ENCODE data around the gene ACBD6.

The ACBD6 gene

GRCh38 chr1:180254496-180254819 is 247.9 kb downstream of the ACBD6 start:
- TF ChIP-seq GABPA (IDR thresholded peaks at IDR 0.05; ENCODE audit: low read depth) = no peak
- TF ChIP-seq, protein P1, sequence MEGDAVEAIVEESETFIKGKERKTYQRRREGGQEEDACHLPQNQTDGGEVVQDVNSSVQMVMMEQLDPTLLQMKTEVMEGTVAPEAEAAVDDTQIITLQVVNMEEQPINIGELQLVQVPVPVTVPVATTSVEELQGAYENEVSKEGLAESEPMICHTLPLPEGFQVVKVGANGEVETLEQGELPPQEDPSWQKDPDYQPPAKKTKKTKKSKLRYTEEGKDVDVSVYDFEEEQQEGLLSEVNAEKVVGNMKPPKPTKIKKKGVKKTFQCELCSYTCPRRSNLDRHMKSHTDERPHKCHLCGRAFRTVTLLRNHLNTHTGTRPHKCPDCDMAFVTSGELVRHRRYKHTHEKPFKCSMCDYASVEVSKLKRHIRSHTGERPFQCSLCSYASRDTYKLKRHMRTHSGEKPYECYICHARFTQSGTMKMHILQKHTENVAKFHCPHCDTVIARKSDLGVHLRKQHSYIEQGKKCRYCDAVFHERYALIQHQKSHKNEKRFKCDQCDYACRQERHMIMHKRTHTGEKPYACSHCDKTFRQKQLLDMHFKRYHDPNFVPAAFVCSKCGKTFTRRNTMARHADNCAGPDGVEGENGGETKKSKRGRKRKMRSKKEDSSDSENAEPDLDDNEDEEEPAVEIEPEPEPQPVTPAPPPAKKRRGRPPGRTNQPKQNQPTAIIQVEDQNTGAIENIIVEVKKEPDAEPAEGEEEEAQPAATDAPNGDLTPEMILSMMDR (IDR thresholded peaks at IDR 0.05; ENCODE audit: insufficient read depth, low read length) = no peak
- TF ChIP-seq, protein P2, sequence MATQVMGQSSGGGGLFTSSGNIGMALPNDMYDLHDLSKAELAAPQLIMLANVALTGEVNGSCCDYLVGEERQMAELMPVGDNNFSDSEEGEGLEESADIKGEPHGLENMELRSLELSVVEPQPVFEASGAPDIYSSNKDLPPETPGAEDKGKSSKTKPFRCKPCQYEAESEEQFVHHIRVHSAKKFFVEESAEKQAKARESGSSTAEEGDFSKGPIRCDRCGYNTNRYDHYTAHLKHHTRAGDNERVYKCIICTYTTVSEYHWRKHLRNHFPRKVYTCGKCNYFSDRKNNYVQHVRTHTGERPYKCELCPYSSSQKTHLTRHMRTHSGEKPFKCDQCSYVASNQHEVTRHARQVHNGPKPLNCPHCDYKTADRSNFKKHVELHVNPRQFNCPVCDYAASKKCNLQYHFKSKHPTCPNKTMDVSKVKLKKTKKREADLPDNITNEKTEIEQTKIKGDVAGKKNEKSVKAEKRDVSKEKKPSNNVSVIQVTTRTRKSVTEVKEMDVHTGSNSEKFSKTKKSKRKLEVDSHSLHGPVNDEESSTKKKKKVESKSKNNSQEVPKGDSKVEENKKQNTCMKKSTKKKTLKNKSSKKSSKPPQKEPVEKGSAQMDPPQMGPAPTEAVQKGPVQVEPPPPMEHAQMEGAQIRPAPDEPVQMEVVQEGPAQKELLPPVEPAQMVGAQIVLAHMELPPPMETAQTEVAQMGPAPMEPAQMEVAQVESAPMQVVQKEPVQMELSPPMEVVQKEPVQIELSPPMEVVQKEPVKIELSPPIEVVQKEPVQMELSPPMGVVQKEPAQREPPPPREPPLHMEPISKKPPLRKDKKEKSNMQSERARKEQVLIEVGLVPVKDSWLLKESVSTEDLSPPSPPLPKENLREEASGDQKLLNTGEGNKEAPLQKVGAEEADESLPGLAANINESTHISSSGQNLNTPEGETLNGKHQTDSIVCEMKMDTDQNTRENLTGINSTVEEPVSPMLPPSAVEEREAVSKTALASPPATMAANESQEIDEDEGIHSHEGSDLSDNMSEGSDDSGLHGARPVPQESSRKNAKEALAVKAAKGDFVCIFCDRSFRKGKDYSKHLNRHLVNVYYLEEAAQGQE (IDR thresholded peaks at IDR 0.05; ENCODE audit: insufficient replicate concordance, low read depth) = no peak
- no peak for TF ChIP-seq SPI1 (IDR thresholded peaks at IDR 0.05; ENCODE audit: borderline replicate concordance, low read depth)
- no peak for TF ChIP-seq POLR2AphosphoS5 (IDR thresholded peaks at IDR 0.05; ENCODE audit: low read depth)
- Histone ChIP-seq H3K4me3 (replicated peaks; ENCODE audit: insufficient read depth, low read length) (no peak overlapping the region), H3K27ac (replicated peaks) (no peak overlapping the region)

GRCh38 chr1:180253585-180254495 is 248.5 kb downstream of the ACBD6 start:
- Histone ChIP-seq H3K27me3 (ENCODE audit: insufficient read depth, poor library complexity, severe bottlenecking) (no peaks in the 10 kb centered on the region), H3K27ac (replicated peaks) (no peak overlapping the region), H3K4me3 (replicated peaks; ENCODE audit: insufficient read depth, low read length) (no peak overlapping the region)
- no peak for DNase-seq (ENCODE audit: low read depth in 1 of 2, low spot score in 1 of 2)
- TF ChIP-seq, protein P2 (IDR thresholded peaks at IDR 0.05; ENCODE audit: insufficient replicate concordance, low read depth) = no peak
- no peak for TF ChIP-seq SPI1 (IDR thresholded peaks at IDR 0.05; ENCODE audit: borderline replicate concordance, low read depth)
- no peak for TF ChIP-seq POLR2AphosphoS5 (IDR thresholded peaks at IDR 0.05; ENCODE audit: low read depth)
- no peak for TF ChIP-seq GABPA (IDR thresholded peaks at IDR 0.05; ENCODE audit: low read depth)
- TF ChIP-seq, protein P1 (IDR thresholded peaks at IDR 0.05; ENCODE audit: insufficient read depth, low read length) = no peak

More at GRCh38 chr1:180254496-180254819, 247.9 kb downstream of the ACBD6 start:
- no peaks in the 10 kb centered on the region for H3K27me3 ChIP-seq (ENCODE audit: insufficient read depth, poor library complexity, severe bottlenecking)
- DNase-seq (ENCODE audit: low read depth in 1 of 2, low spot score in 1 of 2) = no peak

GRCh38 chr1:180252638-180253536 is 249.5 kb downstream of the ACBD6 start:
- no peak overlapping the region for H3K27ac ChIP-seq (replicated peaks)
- peak; percentile 61 to 91 for DNase-seq (ENCODE audit: low read depth in 1 of 2, low spot score in 1 of 2)
- H3K27me3 ChIP-seq (ENCODE audit: insufficient read depth, poor library complexity, severe bottlenecking) = no peaks in the 10 kb centered on the region
- TF ChIP-seq, protein P1 (IDR thresholded peaks at IDR 0.05; ENCODE audit: insufficient read depth, low read length) = peak; percentile 93
- TF ChIP-seq, protein P2 (IDR thresholded peaks at IDR 0.05; ENCODE audit: insufficient replicate concordance, low read depth) = no peak
- peak; percentile 55; the same call in 1 of the 2 replicates for TF ChIP-seq SPI1 (IDR thresholded peaks at IDR 0.05; ENCODE audit: borderline replicate concordance, low read depth)
- no peak for TF ChIP-seq GABPA (IDR thresholded peaks at IDR 0.05; ENCODE audit: low read depth)
- H3K4me3 ChIP-seq (replicated peaks; ENCODE audit: insufficient read depth, low read length) = no peak overlapping the region
